Skin of body (tissue), 2 donors: ENCODE results near the gene TRAF3IP1. TPM values are rescaled to one million over a fixed set of nuclear protein-coding genes. Genes with fewer than 3 reads are reported as not detected.
"Not testable (repeated sequence)": the region's sequence is repeated elsewhere in the genome, so short reads cannot be mapped to it uniquely, and the experiment has no call there.

Experiments
- DNase-seq: peaks from one replicate; lab custom pipeline; 2025; lab: John Stamatoyannopoulos, UW
- total RNA-seq: library from RNA; depleted of rRNA; stranded (reverse); fragments of >200 nt; gene quantifications from one replicate; pipeline ENCODE4 v1.2.3, GENCODE V29; 2014

TRAF3IP1 gene
- total RNA-seq, 1 donor from 2014 or later = 9.4 TPM

GRCh38 chr2:238379096-238379810 is 58.9 kb downstream of the TRAF3IP1 start:
- no peak for DNase-seq

GRCh38 chr2:238380336-238380735 is 60.0 kb downstream of the TRAF3IP1 start:
- DNase-seq = no peak

- no peak for DNase-seq
Measured at GRCh38 chr2:238380785-238381184, 60.5 kb downstream of the TRAF3IP1 start.

GRCh38 chr2:238381341-238382115 is 61.2 kb downstream of the TRAF3IP1 start:
- no peak for DNase-seq

- no peak for DNase-seq
Measured at GRCh38 chr2:238382381-238382781, 62.1 kb downstream of the TRAF3IP1 start.

- no peak for DNase-seq
Measured at GRCh38 chr2:238383135-238383534, 62.8 kb downstream of the TRAF3IP1 start.

GRCh38 chr2:238383743-238384380 is 63.5 kb downstream of the TRAF3IP1 start:
- no peak for DNase-seq

GRCh38 chr2:238387332-238387731 is 67.0 kb downstream of the TRAF3IP1 start:
- no peak for DNase-seq

- no peak for DNase-seq
Measured at GRCh38 chr2:238388794-238389193, 68.5 kb downstream of the TRAF3IP1 start.

GRCh38 chr2:238389988-238390589 is 69.8 kb downstream of the TRAF3IP1 start:
- DNase-seq = no peak

GRCh38 chr2:238391042-238391689 is 70.8 kb downstream of the TRAF3IP1 start:
- DNase-seq = no peak

GRCh38 chr2:238396663-238397062 is 76.3 kb downstream of the TRAF3IP1 start:
- no peak for DNase-seq

GRCh38 chr2:238397356-238397755 is 77.0 kb downstream of the TRAF3IP1 start:
- DNase-seq = no peak

- DNase-seq = no peak
Measured at GRCh38 chr2:238398577-238398976, 78.3 kb downstream of the TRAF3IP1 start.

GRCh38 chr2:238399094-238399493 is 78.8 kb downstream of the TRAF3IP1 start:
- no peak for DNase-seq

- DNase-seq = no peak
Measured at GRCh38 chr2:238401551-238401950, 81.2 kb downstream of the TRAF3IP1 start.

GRCh38 chr2:238403632-238404405 is 83.5 kb downstream of the TRAF3IP1 start:
- no peak for DNase-seq

GRCh38 chr2:238404406-238405216 is 84.3 kb downstream of the TRAF3IP1 start:
- DNase-seq = no peak

GRCh38 chr2:238405217-238405555 is 84.9 kb downstream of the TRAF3IP1 start:
- DNase-seq = not testable (repeated sequence)
